Endothelial cell of umbilical vein (primary cell): ENCODE measurements around the gene CTXND1. TPM values are rescaled to one million over a fixed set of nuclear protein-coding genes. Genes with fewer than 3 reads are reported as not detected.

Experiments used
- BruUV-seq: library from RNA; stranded (reverse); fragments of 400-500 nt; replicated peaks from 2 replicates; lab custom pipeline; 2021; lab: Mats Ljungman, UMichigan
- CTCF ChIA-PET: fragments of 300-600, 350-600 bp; sonication (Branson Sonifier 250); formaldehyde crosslinking; loops from one replicate; lab custom pipeline; 2021; ENCODE audit warnings: antibody characterized with exemption, inconsistent platforms; lab: Charles Lee
- POLR2A ChIA-PET: fragments of 300-600, 350-600 bp; sonication (Branson Sonifier 250); formaldehyde crosslinking; loops from one replicate; lab custom pipeline; 2021; ENCODE audit warnings: antibody characterized with exemption, inconsistent platforms; lab: Charles Lee
- DNase-seq: peaks from one replicate; pipeline ENCODE4 v3.0.0-alpha.2; 2011; ENCODE audit warnings: low read depth, low spot score
- FAIRE-seq: peaks from 2 replicates; lab custom pipeline; 2011; peaks lifted over from hg19 to GRCh38; lab: Jason Lieb, UNC
- H2AFZ ChIP-seq: 2 replicates; pipeline ENCODE4 v1.6.0; 2012; ENCODE audit warnings: low read depth, low read length, control low read depth, inconsistent platforms
- H3K27ac ChIP-seq: 2 replicates; pipeline ENCODE4 v1.5.1; 2011; ENCODE audit warnings: low read depth, mild to moderate bottlenecking, control low read depth, low read length, moderate library complexity; ENCODE audit not compliant: insufficient read depth
- H3K27me3 ChIP-seq, 2 experiments: 2 replicates each; pipeline versions ENCODE4 v1.6.0 to v1.6.1; 2011; ENCODE audit warnings: low read length in 2 of 2, mixed read lengths in 1 of 2; ENCODE audit not compliant: control insufficient read depth in 2 of 2, insufficient read depth in 2 of 2
- H3K36me3 ChIP-seq, 2 experiments: 2 replicates in 1 of 2; 3 replicates in 1 of 2; pipeline ENCODE4 v1.5.1; 2011; ENCODE audit warnings: low read length in 2 of 2, mild to moderate bottlenecking in 1 of 2, moderate library complexity in 1 of 2; ENCODE audit not compliant: control insufficient read depth in 2 of 2, insufficient read depth in 2 of 2; ENCODE audit errors: extremely low read depth in 1 of 2
- H3K4me1 ChIP-seq: 3 replicates; pipeline ENCODE4 v1.5.1; 2011; ENCODE audit warnings: mild to moderate bottlenecking, low read length; ENCODE audit not compliant: control insufficient read depth, insufficient read depth; ENCODE audit errors: extremely low read depth
- H3K4me2 ChIP-seq: 2 replicates; pipeline ENCODE4 v1.6.1; 2011; ENCODE audit warnings: low read length, control low read depth, mixed read lengths; ENCODE audit not compliant: insufficient read depth
- H3K4me3 ChIP-seq, 3 experiments: fragments of 200-600 bp in 1 of 3; sonication (generic), shearing (Covaris generic) in 1 of 3; replicated peaks in 1 of 3; 2 replicates each; pipeline ENCODE4 v1.5.1; 2011 to 2016; ENCODE audit warnings: control low read depth in 3 of 3, low read length in 3 of 3, mild to moderate bottlenecking in 2 of 3, inconsistent platforms in 1 of 3, low read depth in 1 of 3, moderate library complexity in 1 of 3; ENCODE audit not compliant: insufficient read depth in 1 of 3
- H3K79me2 ChIP-seq: 2 replicates; pipeline ENCODE4 v1.6.0; 2012; ENCODE audit warnings: low read length, inconsistent platforms; ENCODE audit not compliant: control insufficient read depth, insufficient read depth
- H3K9ac ChIP-seq: replicated peaks from 2 replicates; pipeline ENCODE3; 2011; ENCODE audit warnings: low read length, control low read depth; ENCODE audit not compliant: insufficient read depth; ENCODE audit errors: extremely low read depth
- H3K9me1 ChIP-seq: replicated peaks from 3 replicates; pipeline ENCODE4 v1.6.0; 2011; ENCODE audit warnings: mild to moderate bottlenecking, low read length; ENCODE audit not compliant: control insufficient read depth, insufficient read depth; ENCODE audit errors: extremely low read depth
- H3K9me3 ChIP-seq: replicated peaks from 2 replicates; pipeline ENCODE4 v1.5.1; 2012; ENCODE audit warnings: low read length, inconsistent platforms; ENCODE audit not compliant: control insufficient read depth, insufficient read depth
- H4K20me1 ChIP-seq: replicated peaks from 2 replicates; pipeline ENCODE3; 2011; ENCODE audit warnings: mild to moderate bottlenecking, low read length; ENCODE audit not compliant: control insufficient read depth, insufficient read depth; ENCODE audit errors: extremely low read depth
- CTCF ChIP-seq, 2 donors: IDR thresholded peaks; 1 replicate in 1 of 2; 2 replicates in 1 of 2; pipeline ENCODE4 v1.5.1; 2011; ENCODE audit warnings: low read length in 2 of 2, mild to moderate bottlenecking in 2 of 2, moderate library complexity in 2 of 2, control low read depth in 1 of 2, inconsistent platforms in 1 of 2, low read depth in 1 of 2; ENCODE audit not compliant: insufficient read depth in 1 of 2; ENCODE audit errors: extremely low read depth in 1 of 2
- EZH2 ChIP-seq: IDR thresholded peaks from 2 replicates; pipeline ENCODE4 v1.6.1; 2012; ENCODE audit warnings: borderline replicate concordance, low read depth, mild to moderate bottlenecking, moderate library complexity, low read length, inconsistent platforms; ENCODE audit not compliant: severe bottlenecking
- FOS ChIP-seq: IDR thresholded peaks from 2 replicates; pipeline ENCODE4 v1.6.1; 2011; ENCODE audit warnings: mild to moderate bottlenecking, low read length, moderate library complexity, borderline replicate concordance; ENCODE audit not compliant: insufficient read depth
- GATA2 ChIP-seq: IDR thresholded peaks from 2 replicates; pipeline ENCODE4 v1.7.0; 2011; ENCODE audit warnings: low read depth, mild to moderate bottlenecking, moderate library complexity, mixed read lengths, low read length; ENCODE audit not compliant: insufficient read length, insufficient read depth
- JUN ChIP-seq: IDR thresholded peaks from 2 replicates; pipeline ENCODE4 v1.6.1; 2011; ENCODE audit warnings: borderline replicate concordance, low read depth; ENCODE audit not compliant: insufficient read length, insufficient read depth
- MYC ChIP-seq: IDR thresholded peaks from one replicate; pipeline ENCODE4 v1.6.1; 2011; ENCODE audit warnings: mild to moderate bottlenecking, low read depth, low read length
- POLR2A ChIP-seq: IDR thresholded peaks from 2 replicates; pipeline ENCODE4 v1.6.1; 2012; ENCODE audit warnings: low read depth, mild to moderate bottlenecking, control low read depth, low read length
- POLR2AphosphoS5 ChIP-seq: IDR thresholded peaks from 2 replicates; pipeline ENCODE4 v1.6.1; 2012; ENCODE audit warnings: low read depth, mild to moderate bottlenecking, control low read depth, low read length, moderate library complexity; ENCODE audit not compliant: insufficient read depth
- dilution Hi-C: fragments of 300-500 bp; cut with MboI; formaldehyde crosslinking; loops from one replicate; pipeline ENCODE4 v1.15.0; 2019; ENCODE audit warnings: low sequenced_read_pairs; ENCODE audit not compliant: extremely low pct_ligation_motif_present
- intact Hi-C: fragments of 100-400 bp; cut with micrococcal nuclease; formaldehyde crosslinking; loops from one replicate; pipeline ENCODE4 v1.10.0; 2022
- polyA plus RNA-seq, 4 experiments: library from polyadenylated mRNA; depleted of rRNA in 3 of 4; stranded (reverse) in 3 of 4; unstranded in 1 of 4; fragments of >200 nt; gene quantifications; 2 replicates each; pipeline versions ENCODE4 v1.2.1 to v1.2.3, GENCODE V29; 2011 to 2012; ENCODE audit warnings: missing spikeins in 1 of 4
- total RNA-seq: library from RNA; stranded (reverse); gene quantifications from 2 replicates; pipeline ENCODE4 v1.2.3, GENCODE V29; 2021
- TF ChIP-seq, protein P1 (sequence below): IDR thresholded peaks from 2 replicates; pipeline ENCODE4 v1.6.1; 2011; ENCODE audit not compliant: insufficient read depth, insufficient read length

The CTXND1 gene
- total and polyA plus RNA-seq, 2 donors (not counting 3 experiments of a cell fraction or from before 2014, with no cell fraction given), result not detected

GRCh38 chr15:80153900-80154299 is 98.1 kb downstream of the CTXND1 start:
- Histone ChIP-seq H3K4me2 (peak overlapping the region; percentile 72), H3K9me1 (no peaks in the 10 kb centered on the region), H3K27ac (no peak overlapping the region), H3K36me3 (no peaks in the 10 kb centered on the region), H3K79me2 (no peaks in the 10 kb centered on the region), H3K4me3 (no peak overlapping the region), H4K20me1 (no peaks in the 10 kb centered on the region), H3K4me1 (peaks cover 9% of the 10 kb centered on the region), H3K27me3 (peaks cover 0 to 2% of the 10 kb centered on the region in 2 experiments), H3K9ac (no peak overlapping the region), H3K9me3 (no peaks in the 10 kb centered on the region), H2AFZ (no peak overlapping the region)
- DNase-seq (no peak), FAIRE-seq (no peak)
- POLR2A ChIA-PET, result no interaction called here
- dilution Hi-C loops, result no loop called here
- CTCF ChIA-PET, result interaction anchor here (5.8 kb wide), 1 partner anchor 19 kb away, joined by 30 read pairs; no protein-coding TSS in a partner anchor
- no TSS peak for BruUV-seq
- intact Hi-C loops, result loop anchor here (1.0 to 2.0 kb wide), 2 partner anchors 29 to 121 kb away; no protein-coding TSS in a partner anchor
- TF ChIP-seq, protein P1, sequence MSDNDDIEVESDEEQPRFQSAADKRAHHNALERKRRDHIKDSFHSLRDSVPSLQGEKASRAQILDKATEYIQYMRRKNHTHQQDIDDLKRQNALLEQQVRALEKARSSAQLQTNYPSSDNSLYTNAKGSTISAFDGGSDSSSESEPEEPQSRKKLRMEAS, result no peak
- TF ChIP-seq GATA2 (no peak), POLR2A (no peak), FOS (no peak), EZH2 (no peak), POLR2AphosphoS5 (no peak), CTCF (IDR thresholded peaks at IDR 0.05; ENCODE audit: extremely low read depth in 1 of 2, insufficient read depth in 1 of 2, low read depth in 1 of 2, low read length in 2 of 2) (no peak), JUN (no peak), MYC (no peak)
